ENCODE data around the gene UBAC2. TPM values are rescaled to one million over a fixed set of nuclear protein-coding genes. Genes with fewer than 3 reads are reported as not detected.

The UBAC2 gene
- total and polyA plus RNA-seq, 4 donors: 49.9 to 77.1 (median 53.7) TPM

GRCh38 chr13:99196466-99197116 lies 4.1 kb upstream of the UBAC2 start:
- no peak for DNase-seq
- Histone ChIP-seq H3K9ac (ENCODE audit: insufficient read depth in 1 of 2, low read length in 2 of 2) (no peak overlapping the region), H3K27ac (ENCODE audit: low read depth in 1 of 2, low read length in 1 of 2) (no peak overlapping the region)

GRCh38 chr13:99197117-99197651 lies 3.5 kb upstream of the UBAC2 start:
- DNase-seq: no peak
- Histone ChIP-seq H3K27ac (ENCODE audit: low read depth in 1 of 2, low read length in 1 of 2) (no peak overlapping the region), H3K4me1 (ENCODE audit: control insufficient read depth in 5 of 5, insufficient read depth in 5 of 5, low read length in 5 of 5) (peaks cover 0 to 8% (median under 1%) of the 10 kb centered on the region in 5 donors), H3K4me3 (no peak overlapping the region), H3K36me3 (ENCODE audit: control insufficient read depth in 4 of 4, insufficient read depth in 4 of 4, low read length in 4 of 4) (peaks cover 0 to 3% (median 0%) of the 10 kb centered on the region in 4 donors), H3K9ac (ENCODE audit: insufficient read depth in 1 of 2, low read length in 2 of 2) (no peak overlapping the region), H3K9me3 (ENCODE audit: control insufficient read depth in 4 of 4, insufficient read depth in 3 of 4, low read length in 3 of 4) (no peaks in the 10 kb centered on the region), H3K27me3 (ENCODE audit: control insufficient read depth in 3 of 3, insufficient read depth in 3 of 3, low read length in 2 of 3) (no peaks in the 10 kb centered on the region)
- TF ChIP-seq, protein P1, sequence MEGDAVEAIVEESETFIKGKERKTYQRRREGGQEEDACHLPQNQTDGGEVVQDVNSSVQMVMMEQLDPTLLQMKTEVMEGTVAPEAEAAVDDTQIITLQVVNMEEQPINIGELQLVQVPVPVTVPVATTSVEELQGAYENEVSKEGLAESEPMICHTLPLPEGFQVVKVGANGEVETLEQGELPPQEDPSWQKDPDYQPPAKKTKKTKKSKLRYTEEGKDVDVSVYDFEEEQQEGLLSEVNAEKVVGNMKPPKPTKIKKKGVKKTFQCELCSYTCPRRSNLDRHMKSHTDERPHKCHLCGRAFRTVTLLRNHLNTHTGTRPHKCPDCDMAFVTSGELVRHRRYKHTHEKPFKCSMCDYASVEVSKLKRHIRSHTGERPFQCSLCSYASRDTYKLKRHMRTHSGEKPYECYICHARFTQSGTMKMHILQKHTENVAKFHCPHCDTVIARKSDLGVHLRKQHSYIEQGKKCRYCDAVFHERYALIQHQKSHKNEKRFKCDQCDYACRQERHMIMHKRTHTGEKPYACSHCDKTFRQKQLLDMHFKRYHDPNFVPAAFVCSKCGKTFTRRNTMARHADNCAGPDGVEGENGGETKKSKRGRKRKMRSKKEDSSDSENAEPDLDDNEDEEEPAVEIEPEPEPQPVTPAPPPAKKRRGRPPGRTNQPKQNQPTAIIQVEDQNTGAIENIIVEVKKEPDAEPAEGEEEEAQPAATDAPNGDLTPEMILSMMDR (IDR thresholded peaks at IDR 0.05; ENCODE audit: control extremely low read depth, extremely low read depth): no peak
- ATAC-seq (ENCODE audit: insufficient read depth, low FRiP score): no peak
- 72 to 80% methylated on average over 5 of the region's 5 CpGs for WGBS, 2 donors

More at GRCh38 chr13:99196466-99197116, 4.1 kb upstream of the UBAC2 start:
- no peaks in the 10 kb centered on the region for H3K27me3 ChIP-seq (ENCODE audit: control insufficient read depth in 3 of 3, insufficient read depth in 3 of 3, low read length in 2 of 3)
- H3K4me1 ChIP-seq (ENCODE audit: control insufficient read depth in 5 of 5, insufficient read depth in 5 of 5, low read length in 5 of 5): peaks cover 0 to 5% (median 2%) of the 10 kb centered on the region in 5 donors
- H3K4me3 ChIP-seq: no peak overlapping the region
- WGBS, 2 donors: 90 to 91% methylated on average over 5 of the region's 5 CpGs
- TF ChIP-seq, protein P1 (IDR thresholded peaks at IDR 0.05; ENCODE audit: control extremely low read depth, extremely low read depth): no peak
- no peak for ATAC-seq (ENCODE audit: insufficient read depth, low FRiP score)
- no peaks in the 10 kb centered on the region for H3K9me3 ChIP-seq (ENCODE audit: control insufficient read depth in 4 of 4, insufficient read depth in 3 of 4, low read length in 3 of 4)
- peaks cover 0 to 3% (median 0%) of the 10 kb centered on the region in 4 donors for H3K36me3 ChIP-seq (ENCODE audit: control insufficient read depth in 4 of 4, insufficient read depth in 4 of 4, low read length in 4 of 4)

GRCh38 chr13:99199541-99200431 lies 868 bp upstream of the UBAC2 start:
- ATAC-seq (ENCODE audit: insufficient read depth, low FRiP score): peak; percentile 1

More at GRCh38 chr13:99199541-99200431, 868 bp upstream of the UBAC2 start:
- DNase-seq: peak in 2 of 3 donors; percentile 57 to 66
- H3K27me3 ChIP-seq (ENCODE audit: control insufficient read depth in 3 of 3, insufficient read depth in 3 of 3, low read length in 2 of 3): no peaks in the 10 kb centered on the region
- peaks cover 0 to 4% (median 1%) of the 10 kb centered on the region in 4 donors for H3K36me3 ChIP-seq (ENCODE audit: control insufficient read depth in 4 of 4, insufficient read depth in 4 of 4, low read length in 4 of 4)
- WGBS, 2 donors: 4% methylated on average over 37 of the region's 37 CpGs
- peaks cover 0 to 14% (median 5%) of the 10 kb centered on the region in 5 donors for H3K4me1 ChIP-seq (ENCODE audit: control insufficient read depth in 5 of 5, insufficient read depth in 5 of 5, low read length in 5 of 5)
- H3K4me3 ChIP-seq: peak overlapping the region; percentile 97
- H3K9me3 ChIP-seq (ENCODE audit: control insufficient read depth in 4 of 4, insufficient read depth in 3 of 4, low read length in 3 of 4): no peaks in the 10 kb centered on the region
- H3K27ac ChIP-seq (ENCODE audit: low read depth in 1 of 2, low read length in 1 of 2): peak overlapping the region; percentile 94 to 100
- peak overlapping the region; percentile 67 to 96 for H3K9ac ChIP-seq (ENCODE audit: insufficient read depth in 1 of 2, low read length in 2 of 2)
- TF ChIP-seq, protein P1 (IDR thresholded peaks at IDR 0.05; ENCODE audit: control extremely low read depth, extremely low read depth): no peak
